HepG2 (cell line): ENCODE measurements around the gene FGF3.

Experiments
- CHD2 ChIP-seq: IDR thresholded peaks from 2 replicates; pipeline ENCODE4 v1.6.1; 2011; ENCODE audit warnings: low read depth, low read length, improper control_type of control experiment
- HNF4G ChIP-seq, 2 experiments: sonication (generic) in 1 of 2; formaldehyde crosslinking in 1 of 2; IDR thresholded peaks; 2 replicates each; pipeline versions ENCODE4 v1.4.0 to v1.6.1; 2011 to 2020; ENCODE audit warnings: borderline replicate concordance in 2 of 2, low read depth in 2 of 2, mild to moderate bottlenecking in 2 of 2, low read length in 1 of 2, missing genetic modification reagents in 1 of 2, moderate library complexity in 1 of 2
- POLR2A ChIP-seq, 2 experiments: IDR thresholded peaks; 2 replicates each; pipeline ENCODE4 v1.6.1; 2011; ENCODE audit warnings: low read depth in 2 of 2, low read length in 2 of 2, mild to moderate bottlenecking in 1 of 2, moderate library complexity in 1 of 2; ENCODE audit not compliant: insufficient read depth in 1 of 2
- SMAD3 ChIP-seq: sonication (generic); formaldehyde crosslinking; IDR thresholded peaks from 2 replicates; pipeline ENCODE4 v1.4.0; 2020; ENCODE audit warnings: missing genetic modification reagents
- SP2 ChIP-seq: sonication (generic); formaldehyde crosslinking; IDR thresholded peaks from 2 replicates; pipeline ENCODE4 v1.5.1; 2020; ENCODE audit warnings: mild to moderate bottlenecking, missing genetic modification reagents

DNA sequence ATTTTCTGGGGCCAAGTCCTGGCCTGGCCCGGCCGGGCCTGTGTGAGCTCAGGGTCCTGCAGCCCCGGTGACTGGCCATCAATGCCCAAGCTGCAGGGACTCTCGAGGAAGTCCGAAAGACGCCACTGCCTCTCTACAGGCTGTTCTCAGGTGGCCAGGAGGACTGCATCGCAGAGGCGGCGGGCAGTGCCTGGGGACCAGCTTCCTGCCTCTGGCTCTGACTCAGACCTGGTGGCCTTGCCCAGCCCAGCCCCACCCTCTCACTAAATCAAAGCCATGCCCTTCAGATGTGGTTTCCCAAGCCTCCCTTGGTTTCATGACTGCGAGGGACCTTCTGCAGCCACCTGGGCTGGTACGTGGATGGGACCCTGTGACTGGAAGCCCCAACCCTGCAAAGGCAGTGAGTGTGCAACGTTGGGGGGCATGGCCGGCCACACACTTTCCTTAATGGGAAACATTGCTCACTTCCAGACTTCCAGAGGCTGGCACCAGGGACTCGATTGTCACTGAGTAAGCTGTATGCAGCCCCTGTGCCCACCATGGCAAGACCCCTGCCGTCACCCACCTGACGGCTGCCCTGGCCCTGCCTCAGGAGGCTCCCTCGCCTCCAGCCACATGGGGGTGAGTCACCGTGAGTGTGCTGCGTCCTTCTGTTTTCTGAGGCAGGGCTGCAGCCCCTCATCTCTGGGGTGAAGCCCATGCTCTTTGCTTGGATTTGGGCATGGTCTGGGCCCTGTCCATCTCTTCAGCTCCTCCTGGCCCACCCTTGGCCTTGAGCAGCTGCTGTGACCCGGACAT lies 6.0 kb upstream of the FGF3 start:
- no peak for TF ChIP-seq SMAD3 (CRISPR knock-in tag)
- TF ChIP-seq CHD2 = no peak
- TF ChIP-seq SP2 (CRISPR knock-in tag) = no peak
- no peak for TF ChIP-seq POLR2A (IDR thresholded peaks at IDR 0.05; ENCODE audit: insufficient read depth in 1 of 2, low read depth in 2 of 2, low read length in 2 of 2)
- TF ChIP-seq HNF4G (IDR thresholded peaks at IDR 0.05; ENCODE audit: borderline replicate concordance, low read depth, low read length) = no peak
- TF ChIP-seq HNF4G (CRISPR knock-in tag; IDR thresholded peaks at IDR 0.05; ENCODE audit: borderline replicate concordance, low read depth) = no peak
